Erythroblast (primary cell): ENCODE measurements around the gene KRTAP1-1.
"Not testable (repeated sequence)": the region's sequence is repeated elsewhere in the genome, so short reads cannot be mapped to it uniquely, and the experiment has no call there.

Experiments used
- DNase-seq, 2 experiments: peaks; one replicate each; lab custom pipeline; 2025; lab: John Stamatoyannopoulos, UW
- GATA1 ChIP-seq: IDR thresholded peaks from 2 replicates; pipeline ENCODE4 v1.6.1; 2011; ENCODE audit warnings: low read depth, mild to moderate bottlenecking, control low read depth, low read length, moderate library complexity
- POLR2A ChIP-seq: IDR thresholded peaks from 2 replicates; pipeline ENCODE4 v1.6.1; 2011; ENCODE audit warnings: mild to moderate bottlenecking, low read length

The KRTAP1-1 gene

DNA sequence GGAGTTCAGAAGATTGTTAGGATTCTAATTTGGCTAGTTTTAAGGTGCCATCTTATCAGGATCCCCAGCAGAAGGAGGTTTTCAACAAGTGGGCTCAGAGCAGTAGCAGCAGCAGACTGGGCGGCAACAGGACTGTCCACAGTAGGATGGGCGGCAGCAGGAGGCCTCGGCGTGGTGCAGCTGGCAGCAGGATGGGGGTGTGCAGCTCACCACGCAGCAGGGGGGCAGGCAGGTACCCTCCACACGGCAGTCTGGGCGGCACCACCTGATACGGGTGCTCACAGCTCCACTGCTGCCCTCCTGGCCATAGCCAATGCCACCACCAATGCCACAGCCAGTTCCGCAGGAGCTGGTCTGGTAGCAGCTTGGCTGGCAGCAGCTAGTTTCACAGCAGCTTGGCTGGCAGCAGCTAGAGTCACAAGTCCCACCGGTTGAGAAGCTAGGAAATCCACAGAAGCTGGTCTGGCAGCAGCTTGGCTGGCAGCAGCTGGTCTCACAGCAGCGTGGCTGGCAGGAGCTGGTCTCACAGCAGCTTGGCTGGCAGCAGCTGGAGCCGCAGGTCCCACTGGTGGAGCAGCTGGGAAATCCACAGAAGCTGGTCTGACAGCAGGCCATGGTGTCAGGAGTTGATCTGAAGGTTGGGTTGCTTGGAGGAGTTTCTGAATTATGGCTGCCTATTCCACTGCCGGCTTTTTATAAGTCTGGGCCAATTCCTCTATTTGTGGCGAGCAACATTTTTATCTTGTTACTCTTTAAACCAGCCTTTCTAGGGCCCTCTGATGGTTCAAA, at the start of gene KRTAP1-1:
KRTAP1-1 (minus strand) TSS at position 668 of the 789 bp plus-strand sequence; CDS start at position 615, 53 bp downstream.
- DNase-seq: not testable (repeated sequence)

- DNase-seq: not testable (repeated sequence)
Measured at GRCh38 chr17:41088760-41089352, 47.6 kb upstream of the KRTAP1-1 start.

GRCh38 chr17:41084100-41084856, 43.0 kb upstream of the KRTAP1-1 start, which contains the start of gene KRTAP4-7:
TSS of gene KRTAP4-7 (plus strand) at chr17:41084150. CDS start at chr17:41084207, 57 bp downstream.
- not testable (repeated sequence) for DNase-seq

GRCh38 chr17:41083427-41083826, 42.2 kb upstream of the KRTAP1-1 start:
- not testable (repeated sequence) for DNase-seq

GRCh38 chr17:41082626-41083025, 41.4 kb upstream of the KRTAP1-1 start:
- no peak for TF ChIP-seq GATA1
- no peak for TF ChIP-seq POLR2A
- no peak for DNase-seq

DNA sequence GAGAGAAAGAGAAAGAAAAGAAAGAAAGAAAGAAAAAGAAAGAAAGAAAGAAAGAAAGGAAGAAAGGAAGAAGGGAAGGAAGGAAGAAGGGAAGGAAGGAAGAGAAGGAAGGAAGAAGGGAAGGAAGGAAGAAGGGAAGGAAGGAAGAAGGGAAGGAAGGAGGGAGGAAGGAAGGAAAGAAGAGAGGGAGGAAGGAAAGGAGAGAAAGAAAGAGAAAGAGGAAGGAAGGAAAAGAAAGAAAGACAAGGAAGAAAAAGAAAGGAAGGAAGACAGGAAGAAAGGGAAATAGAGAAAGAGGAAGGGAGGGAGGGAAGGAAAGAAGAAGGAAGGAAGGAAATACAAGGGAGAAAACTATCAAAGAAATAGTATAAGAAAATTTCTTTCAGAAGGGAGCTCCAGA, 35.5 kb upstream of the KRTAP1-1 start:
- TF ChIP-seq POLR2A: no peak
- TF ChIP-seq GATA1: no peak
- no peak for DNase-seq

- no peak for DNase-seq
Measured at GRCh38 chr17:41073676-41074075, 32.4 kb upstream of the KRTAP1-1 start.

GRCh38 chr17:41071606-41072360, 30.5 kb upstream of the KRTAP1-1 start:
- DNase-seq: no peak
- TF ChIP-seq POLR2A (no peak), GATA1 (no peak)

More at GRCh38 chr17:41073676-41074075, 32.4 kb upstream of the KRTAP1-1 start:
- no peak for TF ChIP-seq POLR2A
- no peak for TF ChIP-seq GATA1

GRCh38 chr17:41069031-41069430, 27.8 kb upstream of the KRTAP1-1 start:
- TF ChIP-seq POLR2A (no peak), GATA1 (no peak)
- DNase-seq: no peak

DNA sequence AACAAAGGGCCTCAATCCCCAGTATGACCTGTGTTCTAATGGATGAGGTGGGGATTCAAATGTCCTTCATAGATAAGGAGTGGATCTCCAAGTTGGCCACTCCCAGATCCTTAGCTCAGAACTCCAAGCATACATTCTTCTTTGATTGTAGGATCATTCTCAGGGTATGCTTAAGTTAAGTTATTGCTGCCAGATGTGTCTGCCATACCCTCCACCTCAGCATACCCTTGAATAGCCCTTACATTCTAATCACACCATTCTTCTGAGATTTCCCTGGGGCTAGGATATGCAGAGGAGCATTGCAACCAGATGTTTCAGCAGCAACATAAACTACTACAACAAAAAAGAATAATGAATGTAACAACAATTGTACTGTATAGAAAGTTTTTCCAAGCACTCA, 26.0 kb upstream of the KRTAP1-1 start:
- TF ChIP-seq GATA1 (no peak), POLR2A (no peak)
- DNase-seq: no peak

DNA sequence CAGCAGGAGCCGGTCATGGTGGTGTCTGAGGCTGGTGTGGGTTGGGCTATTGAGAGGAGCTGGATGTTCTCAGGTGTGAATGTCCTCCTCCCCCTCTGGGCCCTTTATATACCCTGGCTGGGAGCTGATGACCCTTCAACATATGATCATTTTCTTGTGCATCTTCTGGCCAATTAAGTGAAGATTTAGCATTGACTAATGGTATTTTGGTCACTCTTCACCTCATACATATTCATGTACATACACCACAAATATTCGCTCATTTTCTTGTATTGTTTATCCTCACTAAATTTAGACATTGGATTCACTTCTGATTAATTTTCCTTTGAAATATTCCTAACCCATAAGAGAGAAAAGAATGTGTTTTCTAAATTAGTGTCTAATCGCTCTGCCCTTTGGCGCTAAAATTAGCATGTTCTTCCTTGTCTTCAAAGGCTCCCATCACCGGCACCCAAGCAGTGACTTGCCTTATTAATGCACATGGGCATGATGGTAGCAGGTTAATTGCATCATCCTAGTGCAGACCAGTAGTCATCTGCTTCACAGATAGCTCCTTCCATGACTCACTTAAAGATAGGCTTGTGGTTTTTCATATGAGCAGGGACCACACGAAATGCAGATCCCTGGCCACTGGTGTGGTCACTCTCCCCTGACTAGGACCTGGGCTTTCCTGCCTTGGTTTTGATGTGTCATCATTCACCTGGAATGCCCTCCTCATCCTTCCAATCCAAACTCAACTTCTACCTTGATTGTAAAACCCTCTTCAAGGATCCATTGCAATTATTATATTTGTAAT, 24.8 kb upstream of the KRTAP1-1 start, which contains the start of gene KRTAP2-4:
KRTAP2-4 (minus strand) TSS at position 51 of the 796 bp plus-strand sequence; CDS start at position 17, 34 bp downstream.
- peak in 1 of 2 experiments; percentile 25 for DNase-seq
- TF ChIP-seq POLR2A (no peak), GATA1 (no peak)

DNA sequence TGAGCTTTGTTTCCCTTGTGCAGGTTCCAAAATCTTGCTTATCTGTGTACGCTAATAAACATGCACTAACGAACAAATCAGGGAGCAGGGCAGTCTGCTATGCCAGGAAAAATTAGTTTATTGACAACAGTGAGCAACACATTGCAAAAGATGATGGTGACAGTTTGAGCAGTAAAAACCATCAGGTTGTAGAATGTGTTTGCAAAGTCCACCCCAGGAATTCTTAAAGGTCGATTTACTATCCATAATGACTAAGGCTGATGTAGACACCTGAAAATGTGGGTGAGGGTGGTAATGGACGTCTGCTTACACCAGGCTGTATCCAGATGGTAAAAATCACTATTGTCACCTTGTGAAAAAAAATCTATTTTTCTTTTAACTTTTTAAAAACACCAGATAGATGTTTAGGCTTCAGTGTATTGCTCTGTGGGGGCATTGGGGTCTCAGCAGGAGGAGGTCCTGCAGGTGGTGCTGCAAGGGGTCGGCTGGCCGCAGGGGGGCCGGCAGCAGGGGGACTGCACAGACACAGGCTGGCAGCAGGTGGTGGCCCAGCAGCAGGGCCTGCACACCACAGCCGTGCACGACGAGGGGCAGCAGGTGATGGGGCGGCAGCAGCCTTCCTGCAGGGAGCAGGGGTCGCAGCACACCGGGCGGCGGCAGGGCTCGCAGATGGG, 23.9 kb upstream of the KRTAP1-1 start:
- DNase-seq: not testable (repeated sequence)

DNA sequence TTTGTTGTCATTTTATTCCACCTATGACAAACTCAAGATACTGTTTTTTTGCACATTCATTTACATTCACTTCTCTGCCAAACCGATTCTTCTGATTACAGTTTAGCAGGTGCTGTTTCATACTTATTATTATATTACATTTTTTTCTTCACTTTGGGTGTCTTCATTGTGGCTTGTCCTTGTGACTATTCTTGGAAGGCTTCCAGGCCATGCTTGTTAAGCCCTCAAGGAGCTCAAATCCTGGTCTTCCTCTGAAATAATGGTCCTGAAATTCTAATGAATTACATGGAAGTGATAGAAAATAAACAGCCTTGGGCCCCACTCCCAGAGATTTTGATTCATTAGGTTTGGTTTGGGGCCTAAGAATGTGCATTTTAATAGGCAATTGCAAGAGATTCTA, 23.1 kb upstream of the KRTAP1-1 start:
- TF ChIP-seq POLR2A (no peak), GATA1 (no peak)
- DNase-seq: no peak

GRCh38 chr17:41063449-41063848, 22.2 kb upstream of the KRTAP1-1 start:
- no peak for TF ChIP-seq GATA1
- no peak for TF ChIP-seq POLR2A
- DNase-seq: no peak
